Measurements from ENCODE around the gene ANTXRL. TPM values are rescaled to one million over a fixed set of nuclear protein-coding genes. Genes with fewer than 3 reads are reported as not detected.
"Not testable (repeated sequence)": the region's sequence is repeated elsewhere in the genome, so short reads cannot be mapped to it uniquely, and the experiment has no call there.

ANTXRL gene
- not detected in 2 replicates for polyA plus RNA-seq (2014; cell fraction: cytosol; rRNA removed)
- polyA plus RNA-seq (2014; cell fraction: nucleus; rRNA removed), result not detected in 2 replicates

GRCh38 chr10:46286991-46287693 lies at the start of gene ANTXRL:
TSS of gene ANTXRL (plus strand) at chr10:46286997. CDS start at chr10:46287263, 266 bp downstream.
- DNase-seq (ENCODE audit: low spot score), result no peak

DNA sequence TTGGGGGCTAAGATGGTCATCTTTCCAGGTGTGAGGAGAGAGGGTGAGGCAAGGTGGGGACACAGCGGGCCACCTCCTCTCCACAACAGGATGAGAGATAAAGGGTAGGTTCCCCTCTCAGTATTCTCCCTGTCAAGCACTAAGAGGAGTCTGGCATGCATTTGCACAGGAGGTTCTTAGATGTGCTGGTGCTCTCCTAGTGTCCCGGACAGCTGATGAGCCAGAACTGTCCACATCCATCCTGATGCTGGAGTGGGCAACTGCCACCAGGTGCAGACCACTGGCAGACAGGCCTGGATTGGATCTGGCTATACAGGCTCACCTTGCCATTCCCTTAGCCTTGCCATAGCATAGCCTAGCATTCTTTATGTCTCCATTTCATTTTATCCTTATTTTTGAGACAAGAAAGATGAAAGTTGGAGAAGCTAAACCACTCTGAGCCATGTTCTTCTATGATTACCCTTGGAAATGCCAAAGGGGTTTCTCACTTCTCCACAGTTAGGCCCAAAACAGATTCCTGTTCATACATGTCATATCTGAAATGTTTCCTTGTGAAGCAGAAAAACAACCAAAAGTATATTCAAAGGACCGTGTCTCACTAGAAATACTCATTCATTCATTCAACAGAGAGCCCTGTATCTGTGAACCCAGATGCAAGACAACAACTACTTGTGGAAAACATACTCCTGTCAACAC lies 48.8 kb upstream of the ANTXRL start:
- DNase-seq (ENCODE audit: low spot score), result no peak

- no peak for DNase-seq (ENCODE audit: low spot score)
These were observed 47.5 kb upstream of the ANTXRL start for GRCh38 chr10:46239247-46239646.

DNA sequence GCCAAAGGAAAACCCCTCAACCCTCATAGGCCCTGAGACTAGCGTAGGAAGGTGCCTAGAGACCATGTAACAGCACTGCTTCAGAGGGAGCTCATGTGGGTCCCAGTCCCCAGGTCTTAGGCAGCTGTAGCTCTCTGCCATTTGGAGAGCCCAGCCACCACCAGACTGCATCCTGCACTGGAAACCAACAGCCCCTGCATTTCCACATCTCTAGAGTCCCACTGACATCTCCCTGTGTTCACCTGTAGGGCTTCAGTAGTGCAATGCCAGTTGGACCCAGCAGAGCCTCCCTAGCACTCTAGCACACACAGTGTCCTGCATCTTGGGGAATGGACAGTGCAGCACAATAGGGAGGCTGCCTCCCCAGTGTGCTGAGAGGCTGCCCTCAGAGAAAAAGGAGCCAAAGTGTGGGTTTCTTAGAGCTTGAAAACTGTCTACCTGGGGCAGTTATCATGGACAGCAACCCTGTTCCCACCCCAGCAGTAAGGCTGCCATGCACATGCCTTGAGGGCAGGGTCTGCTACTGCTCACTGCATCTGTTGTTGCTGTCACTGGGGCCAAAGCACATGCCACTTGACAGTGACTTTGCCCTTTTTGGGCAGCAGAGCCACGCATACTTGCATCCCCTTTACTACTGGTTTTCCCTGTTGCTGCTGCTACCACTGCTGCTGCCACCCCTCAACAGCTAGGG lies 46.7 kb upstream of the ANTXRL start:
- DNase-seq (ENCODE audit: low spot score), result no peak

GRCh38 chr10:46240684-46241565 lies 45.9 kb upstream of the ANTXRL start:
- no peak for DNase-seq (ENCODE audit: low spot score)

- DNase-seq (ENCODE audit: low spot score), result no peak
These were observed 41.4 kb upstream of the ANTXRL start for GRCh38 chr10:46245381-46245900.

DNA sequence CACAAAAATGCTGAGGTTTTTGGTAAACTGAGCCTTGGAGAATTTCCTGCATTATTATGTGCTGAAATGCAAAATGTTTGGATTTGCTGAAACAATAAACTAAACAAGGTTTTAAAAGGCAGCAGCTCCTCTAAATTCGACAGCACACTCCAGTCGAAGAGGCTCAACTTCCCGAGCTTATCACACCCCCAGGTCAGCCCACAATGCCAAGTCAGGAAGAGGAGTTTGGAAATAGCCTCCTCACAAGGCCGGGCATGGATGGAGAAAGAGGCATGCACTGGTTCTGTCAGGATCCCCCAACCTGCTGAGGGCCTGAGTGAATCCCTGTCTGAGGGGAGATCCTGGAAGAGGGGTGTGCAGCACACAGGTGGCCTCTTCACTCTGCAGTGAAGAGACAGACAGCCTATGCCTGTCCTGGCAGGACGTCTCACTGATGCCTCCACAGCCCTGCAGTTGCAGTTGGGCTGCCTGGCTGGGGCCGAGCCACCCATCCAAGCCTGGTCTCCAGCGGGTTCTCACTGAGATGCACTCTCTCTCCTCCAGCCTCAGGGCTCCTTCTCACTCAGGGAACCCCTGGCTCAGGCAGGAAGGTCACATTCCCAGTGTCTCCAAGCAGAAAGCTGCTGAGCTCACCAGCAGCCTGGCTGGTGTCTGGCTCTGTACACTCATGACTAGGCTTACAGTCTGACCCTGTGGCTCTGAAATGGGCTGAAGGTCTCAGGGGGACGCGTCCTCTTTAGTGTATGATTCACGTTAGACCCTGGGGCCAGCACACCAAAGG lies 40.2 kb upstream of the ANTXRL start:
- DNase-seq (ENCODE audit: low spot score), result not testable (repeated sequence)

- no peak for DNase-seq (ENCODE audit: low spot score)
These were observed 39.7 kb upstream of the ANTXRL start for GRCh38 chr10:46247181-46247475.

DNA sequence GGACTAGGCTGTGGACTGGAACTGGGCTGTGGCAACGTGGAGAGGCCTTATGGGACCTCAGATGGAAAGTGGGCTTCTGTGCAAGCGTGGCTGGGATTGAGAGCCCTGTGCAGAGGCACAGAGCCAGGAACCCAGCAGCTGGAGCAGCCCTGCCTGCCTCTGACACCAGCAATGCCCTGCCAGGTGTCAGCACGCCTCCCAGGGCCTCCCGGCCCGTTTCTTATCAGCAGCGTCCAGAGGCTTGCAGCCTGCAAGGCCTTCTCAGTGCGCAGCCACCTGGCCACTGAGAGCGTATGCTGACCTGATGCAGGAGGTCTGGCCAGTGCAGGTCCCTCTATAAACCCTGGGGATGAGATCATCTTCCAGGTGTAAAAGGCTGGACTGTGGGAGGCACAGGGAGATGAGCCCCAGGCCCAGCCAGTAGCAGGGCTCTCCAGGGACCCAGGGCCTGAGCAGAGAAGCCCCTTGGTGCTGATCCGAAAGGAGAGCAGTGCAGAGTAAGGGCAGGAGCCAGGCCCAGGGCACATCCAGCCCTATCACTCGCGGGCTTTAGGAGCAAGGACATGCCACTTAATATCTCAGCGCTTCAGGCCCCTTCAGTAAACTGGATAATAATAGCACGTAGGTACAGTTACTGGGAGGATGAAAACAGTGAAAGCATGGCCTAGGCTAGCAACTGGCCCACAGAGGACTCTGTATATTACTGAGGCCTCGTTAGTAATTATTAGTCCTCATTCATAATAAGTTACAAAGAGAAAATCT lies 38.8 kb upstream of the ANTXRL start:
- peak; percentile 8 for DNase-seq (ENCODE audit: low spot score)

DNA sequence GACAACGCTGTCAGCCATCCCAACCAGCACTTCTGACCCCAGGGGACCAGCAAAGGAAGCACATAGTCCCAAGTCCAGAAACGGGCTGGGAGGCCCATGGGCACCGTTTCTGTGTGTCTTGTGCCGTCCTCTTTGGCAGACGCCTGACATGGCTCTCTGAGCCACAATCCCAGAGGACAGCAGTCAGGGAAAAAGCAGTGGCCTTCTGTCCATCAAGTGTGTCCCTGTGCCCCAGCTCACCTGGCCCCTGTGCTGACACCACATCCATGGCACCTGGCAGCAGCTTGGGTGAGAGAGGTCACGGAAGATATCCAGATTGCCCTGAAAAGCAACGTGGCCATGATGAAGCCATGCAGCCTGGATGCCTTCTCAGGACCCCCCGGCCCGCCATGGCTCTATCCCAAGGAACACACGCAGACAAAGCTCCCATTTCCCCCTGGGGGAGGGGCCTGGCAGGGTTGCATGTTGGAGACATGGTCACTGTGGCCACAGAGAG lies 38.1 kb upstream of the ANTXRL start:
- DNase-seq (ENCODE audit: low spot score), result no peak

DNA sequence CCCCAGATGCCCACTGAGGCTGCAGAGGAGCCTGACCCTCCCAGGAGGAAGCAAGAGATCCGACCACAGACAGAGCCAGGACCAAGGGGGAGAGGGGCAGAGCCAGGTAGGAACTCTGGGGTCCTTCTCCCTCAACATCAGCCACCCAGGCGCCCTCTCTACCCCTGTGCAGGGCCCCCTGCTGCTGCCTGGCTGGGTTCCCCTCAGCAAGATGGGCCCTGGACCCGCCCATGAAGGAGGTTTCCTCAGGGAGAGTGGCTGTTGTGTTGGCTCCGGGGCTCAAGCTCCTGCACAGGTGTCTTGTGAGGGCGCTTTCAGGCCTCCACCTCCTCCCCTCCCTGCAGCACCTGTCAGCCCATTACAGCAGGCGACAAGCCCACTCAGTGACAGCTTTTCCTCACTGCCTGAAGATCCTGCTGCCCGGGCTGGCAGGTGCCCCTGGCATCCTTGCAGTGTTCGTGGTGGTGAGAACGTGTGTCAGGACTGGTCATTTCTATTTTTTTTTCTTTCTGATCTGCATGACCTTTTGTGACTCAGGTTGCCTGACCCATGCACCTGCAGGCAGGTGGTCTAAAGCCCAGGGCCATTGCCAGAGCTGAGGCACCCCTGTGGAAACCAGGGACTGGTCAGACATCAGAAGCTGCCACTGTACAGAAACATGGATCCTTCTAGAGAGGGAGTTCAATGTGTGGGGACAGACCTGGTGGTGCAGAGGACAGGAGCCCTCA lies 37.0 kb upstream of the ANTXRL start:
- DNase-seq (ENCODE audit: low spot score), result not testable (repeated sequence)

GRCh38 chr10:46250481-46250880 lies 36.3 kb upstream of the ANTXRL start:
- no peak for DNase-seq (ENCODE audit: low spot score)

- no peak for DNase-seq (ENCODE audit: low spot score)
These were observed 35.6 kb upstream of the ANTXRL start for GRCh38 chr10:46250898-46251856.

DNA sequence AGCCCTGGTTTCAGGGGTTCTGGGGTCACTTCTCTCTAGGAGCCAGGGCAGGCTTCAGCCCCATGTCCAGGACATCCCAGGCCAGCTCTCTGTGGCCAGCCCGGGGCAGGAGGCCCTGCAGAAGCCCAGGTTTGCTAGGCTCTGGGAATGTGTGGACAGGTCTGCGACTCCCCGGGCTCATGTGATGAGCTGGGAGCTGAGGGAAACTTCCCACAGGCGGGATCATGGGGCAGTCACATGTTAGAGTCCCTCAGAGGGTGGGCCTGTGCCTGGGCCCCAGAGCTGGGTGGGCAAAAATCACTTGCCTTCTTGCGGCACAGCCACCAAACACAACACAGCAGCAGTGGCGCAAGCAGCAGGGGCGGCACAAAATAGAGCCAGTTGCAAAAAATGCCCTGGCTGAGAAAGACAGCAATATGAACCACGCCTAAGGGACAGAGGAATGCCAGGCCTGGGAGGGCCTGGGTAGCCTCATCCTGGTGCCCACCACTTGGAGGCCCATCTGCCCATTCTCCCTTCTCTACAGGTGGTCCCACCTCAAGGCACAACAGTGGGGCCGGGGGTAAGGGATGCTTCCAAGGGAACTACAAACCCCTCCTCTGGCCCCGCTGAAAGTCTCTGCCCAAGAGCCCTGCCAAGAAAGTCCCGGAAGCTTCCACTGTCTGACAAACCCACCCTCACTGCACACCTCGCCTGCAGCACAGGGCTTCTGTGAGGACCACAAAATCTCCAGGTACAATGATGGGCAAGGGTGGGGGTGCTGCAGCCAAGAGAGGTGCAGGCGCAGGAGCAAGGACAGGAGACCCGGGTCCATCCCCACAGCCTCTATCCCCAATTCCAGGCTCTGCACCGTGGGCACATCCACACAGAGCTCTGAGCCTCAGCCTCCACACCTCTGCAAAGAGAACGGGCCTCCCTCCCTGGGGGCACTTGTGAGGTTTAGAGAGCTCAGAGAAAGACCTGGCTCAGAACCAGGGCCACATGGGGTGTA lies 34.6 kb upstream of the ANTXRL start:
- DNase-seq (ENCODE audit: low spot score), result no peak

DNA sequence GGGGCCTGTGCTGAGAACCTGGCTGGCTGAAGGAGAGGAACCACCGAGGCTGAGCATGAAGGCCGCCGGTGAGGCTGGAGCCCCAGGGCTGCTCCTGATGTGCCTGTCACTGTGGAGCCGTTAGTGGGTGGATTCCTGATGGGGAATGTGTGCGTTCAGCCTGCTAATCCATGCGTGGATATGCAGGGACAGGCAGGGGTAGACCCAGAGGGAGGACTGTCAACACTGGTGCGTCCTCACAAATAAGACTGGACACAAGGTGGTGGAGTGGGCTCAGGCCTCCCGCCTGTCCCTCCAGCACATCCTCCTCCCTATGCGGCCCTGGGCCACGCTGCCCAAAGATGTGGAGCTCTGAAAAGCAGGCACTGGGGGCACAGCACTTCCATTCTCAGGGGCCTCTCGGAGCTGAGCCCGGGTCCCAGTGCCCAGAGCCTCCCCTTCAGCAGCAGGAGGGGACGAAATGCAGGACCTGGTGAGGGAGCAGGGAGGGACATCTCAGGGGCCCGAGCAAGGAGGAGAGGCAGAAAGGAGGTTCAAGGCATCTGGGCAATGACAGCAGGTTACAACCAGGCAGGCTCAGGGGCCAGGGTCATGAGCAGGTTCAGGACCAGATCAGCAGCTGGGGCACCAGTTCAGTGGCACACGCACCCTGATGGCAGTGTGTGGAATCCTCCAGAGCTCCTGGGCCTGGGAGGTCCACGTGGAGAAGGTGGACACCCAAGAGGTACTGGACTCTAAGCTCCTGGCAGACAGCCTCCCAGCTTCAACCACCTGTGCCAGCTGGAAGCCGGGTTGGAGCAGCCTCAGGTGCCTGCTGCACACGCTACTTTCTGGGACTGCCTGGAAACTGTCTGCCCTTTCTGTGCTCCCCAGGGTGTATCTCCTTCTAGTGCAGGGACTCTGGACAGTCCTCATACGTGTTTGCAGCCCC lies 33.5 kb upstream of the ANTXRL start:
- DNase-seq (ENCODE audit: low spot score), result no peak
